OCI-LY3 (cell line): Measurements from ENCODE around the gene MLC1.

Source experiments
- H2AFZ ChIP-seq: fragments of 200-600, 300-600 bp; shearing (Covaris generic); 2 replicates; pipeline ENCODE4 v1.6.0; 2014; ENCODE audit warnings: antibody characterized with exemption, low read depth, low read length
- H3K27ac ChIP-seq: fragments of 200-600, 300-600 bp; sonication (generic); 2 replicates; pipeline ENCODE4 v1.5.1; 2014; ENCODE audit warnings: mild to moderate bottlenecking, low read length, moderate library complexity, mixed read lengths
- H3K27me3 ChIP-seq: fragments of 200-600, 300-600 bp; sonication (generic); 2 replicates; pipeline ENCODE4 v1.6.1; 2014; ENCODE audit warnings: low read depth, low read length, mixed read lengths
- H3K36me3 ChIP-seq: fragments of 200-600, 300-600 bp; sonication (generic); replicated peaks from 2 replicates; pipeline ENCODE3; 2014; ENCODE audit warnings: low read depth, low read length, mixed read lengths
- H3K4me1 ChIP-seq: fragments of 300-600, 200-600 bp; sonication (generic); 2 replicates; pipeline ENCODE4 v1.6.1; 2014; ENCODE audit warnings: low read length, mixed read lengths
- H3K4me2 ChIP-seq: fragments of 200-600, 300-600 bp; sonication (generic); 2 replicates; pipeline ENCODE4 v1.6.1; 2014; ENCODE audit warnings: low read length, mixed read lengths
- H3K4me3 ChIP-seq: fragments of 300-600, 200-600 bp; sonication (generic); 2 replicates; pipeline ENCODE4 v1.5.1; 2014; ENCODE audit warnings: antibody characterized with exemption, mild to moderate bottlenecking, low read length, moderate library complexity
- H3K79me2 ChIP-seq: fragments of 300-600, 200-600 bp; shearing (Covaris generic); 2 replicates; pipeline ENCODE4 v1.6.1; 2014; ENCODE audit warnings: mild to moderate bottlenecking, low read length, mixed read lengths
- H3K9ac ChIP-seq: fragments of 300-600, 200-600 bp; shearing (Covaris generic); 2 replicates; pipeline ENCODE4 v1.6.0; 2014; ENCODE audit warnings: mild to moderate bottlenecking, low read length, moderate library complexity
- H3K9me3 ChIP-seq: fragments of 200-600, 300-600 bp; shearing (Covaris generic); 2 replicates; pipeline ENCODE4 v1.6.1; 2014; ENCODE audit warnings: low read length, mixed read lengths; ENCODE audit not compliant: insufficient read depth
- H4K20me1 ChIP-seq: fragments of 200-600, 300-600 bp; sonication (generic); 2 replicates; pipeline ENCODE4 v1.6.1; 2016; ENCODE audit warnings: low read length, mixed read lengths; ENCODE audit not compliant: insufficient read depth
- EZH2phosphoT487 ChIP-seq: fragments of 200-600 bp; shearing (Covaris generic); IDR thresholded peaks from 2 replicates; pipeline ENCODE4 v1.6.1; 2018; ENCODE audit warnings: antibody characterized with exemption, mixed run types, low read depth
- TF ChIP-seq, protein P1 (sequence below): fragments of 200-600, 300-600 bp; sonication (generic); IDR thresholded peaks from 2 replicates; pipeline ENCODE4 v1.5.1; 2014; ENCODE audit warnings: antibody characterized with exemption, low read length, low read depth

MLC1 gene

DNA sequence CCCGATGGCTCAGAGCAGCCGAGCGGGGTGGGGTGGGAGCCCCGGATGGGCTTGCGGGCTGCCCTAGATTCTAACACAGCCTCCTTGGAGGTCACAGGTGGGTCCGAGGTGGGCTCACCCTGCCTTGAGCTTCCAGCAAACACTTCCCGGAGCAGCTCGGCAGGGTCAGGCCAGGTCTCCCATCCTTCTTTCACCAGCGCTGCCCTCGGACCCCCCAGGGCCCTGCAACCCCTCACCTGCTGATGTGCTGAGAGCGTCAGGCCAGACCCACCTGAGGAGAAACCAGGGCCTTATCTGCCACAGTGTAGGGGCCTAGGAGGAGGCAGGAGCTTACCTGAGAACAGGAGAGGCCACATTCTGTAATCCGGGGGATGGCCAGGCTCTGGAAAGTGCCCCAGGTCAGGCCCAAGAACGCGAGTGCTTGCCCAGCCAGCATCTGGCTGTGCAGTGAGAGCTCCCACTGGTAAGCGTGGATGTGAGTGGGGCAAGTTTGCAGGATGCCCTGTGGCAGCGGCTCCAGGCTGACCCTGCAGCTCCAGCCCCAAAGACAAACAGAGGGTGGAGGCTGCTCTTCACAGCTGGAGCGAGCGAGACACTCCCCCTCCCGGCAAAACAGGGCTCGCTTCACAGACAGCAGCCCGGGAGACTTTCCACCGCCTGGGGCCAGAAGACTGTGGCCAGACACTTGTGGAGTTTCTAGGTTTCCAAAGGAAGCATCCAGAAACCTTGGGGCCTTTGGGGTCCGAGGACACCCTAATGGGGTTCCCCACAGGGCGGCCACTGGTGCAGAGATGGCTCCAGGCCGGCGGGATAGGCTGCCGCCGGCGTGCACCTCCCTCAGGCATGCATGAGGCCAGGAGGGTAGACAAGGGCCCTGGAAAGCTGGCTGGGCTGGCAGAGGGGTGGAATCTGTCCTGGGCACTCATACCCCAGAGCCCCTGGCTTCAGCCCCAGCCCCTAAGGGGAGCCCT lies 72.7 kb downstream of the MLC1 start, which contains the start of gene IL17REL:
IL17REL (minus strand) TSS at position 555 of the 971 bp plus-strand sequence; CDS start at position 436, 119 bp downstream.
- no peak within 1 kb of the TSS for H3K27ac ChIP-seq
- H2AFZ ChIP-seq: no peak within 1 kb of the TSS
- no peaks in the 10 kb centered on the region for H3K36me3 ChIP-seq
- TF ChIP-seq, protein P1, sequence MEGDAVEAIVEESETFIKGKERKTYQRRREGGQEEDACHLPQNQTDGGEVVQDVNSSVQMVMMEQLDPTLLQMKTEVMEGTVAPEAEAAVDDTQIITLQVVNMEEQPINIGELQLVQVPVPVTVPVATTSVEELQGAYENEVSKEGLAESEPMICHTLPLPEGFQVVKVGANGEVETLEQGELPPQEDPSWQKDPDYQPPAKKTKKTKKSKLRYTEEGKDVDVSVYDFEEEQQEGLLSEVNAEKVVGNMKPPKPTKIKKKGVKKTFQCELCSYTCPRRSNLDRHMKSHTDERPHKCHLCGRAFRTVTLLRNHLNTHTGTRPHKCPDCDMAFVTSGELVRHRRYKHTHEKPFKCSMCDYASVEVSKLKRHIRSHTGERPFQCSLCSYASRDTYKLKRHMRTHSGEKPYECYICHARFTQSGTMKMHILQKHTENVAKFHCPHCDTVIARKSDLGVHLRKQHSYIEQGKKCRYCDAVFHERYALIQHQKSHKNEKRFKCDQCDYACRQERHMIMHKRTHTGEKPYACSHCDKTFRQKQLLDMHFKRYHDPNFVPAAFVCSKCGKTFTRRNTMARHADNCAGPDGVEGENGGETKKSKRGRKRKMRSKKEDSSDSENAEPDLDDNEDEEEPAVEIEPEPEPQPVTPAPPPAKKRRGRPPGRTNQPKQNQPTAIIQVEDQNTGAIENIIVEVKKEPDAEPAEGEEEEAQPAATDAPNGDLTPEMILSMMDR: peak; percentile 5; the same call in 1 of the 2 replicates
- no peak for TF ChIP-seq EZH2phosphoT487
- H3K4me3 ChIP-seq: peak within 1 kb of the TSS; percentile 77
- peaks cover 56% of the 10 kb centered on the region for H3K4me1 ChIP-seq
- no peaks in the 10 kb centered on the region for H3K27me3 ChIP-seq
- peak within 1 kb of the TSS; percentile 83; the same call in 1 of the 2 replicates for H3K9ac ChIP-seq
- no peaks in the 10 kb centered on the region for H3K79me2 ChIP-seq
- H3K4me2 ChIP-seq: peak within 1 kb of the TSS; percentile 93
- no peaks in the 10 kb centered on the region for H3K9me3 ChIP-seq
- no peaks in the 10 kb centered on the region for H4K20me1 ChIP-seq

DNA sequence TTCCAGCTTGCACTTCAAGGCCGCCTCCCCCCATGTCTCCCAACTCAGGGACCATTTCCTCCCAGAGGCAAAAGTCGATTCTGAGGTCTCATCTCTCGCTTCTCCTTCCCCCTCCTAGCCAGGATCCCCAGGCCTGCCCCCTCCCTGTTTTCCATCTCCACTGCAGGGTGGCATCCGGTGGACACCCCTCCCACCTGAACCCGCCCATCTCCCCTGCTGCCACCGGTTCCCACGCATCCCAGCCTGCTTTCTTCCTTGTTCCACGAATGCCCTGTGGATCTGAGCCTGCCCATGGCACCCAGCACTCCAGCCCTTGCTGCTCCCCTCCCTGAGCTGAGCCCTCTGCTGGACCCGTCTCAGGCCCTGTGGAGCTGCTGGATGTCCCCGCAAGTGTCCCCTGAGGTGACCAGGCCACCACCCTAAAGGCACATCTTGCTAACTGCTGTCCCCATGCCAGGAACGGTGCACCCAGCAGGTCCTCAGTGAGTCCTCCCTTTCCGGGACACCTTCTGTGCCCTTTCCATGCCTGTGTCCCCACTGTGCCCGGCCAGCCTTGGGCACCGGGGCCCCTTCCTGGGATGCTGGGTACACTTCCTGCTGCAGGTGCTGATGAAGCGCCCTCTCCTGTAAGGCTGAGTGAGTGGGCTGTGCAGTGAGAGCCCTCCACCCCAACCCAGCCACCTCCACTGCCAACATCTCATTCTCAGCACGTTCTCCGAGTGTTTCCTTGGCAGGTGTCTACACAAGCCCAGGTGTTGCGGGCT lies 73.6 kb downstream of the MLC1 start:
- no peaks in the 10 kb centered on the region for H3K36me3 ChIP-seq
- H3K4me3 ChIP-seq: peak overlapping the region; percentile 77
- TF ChIP-seq EZH2phosphoT487: no peak
- TF ChIP-seq, protein P1: no peak; the same call in 1 of the 2 replicates
- H2AFZ ChIP-seq: no peak overlapping the region
- no peaks in the 10 kb centered on the region for H3K79me2 ChIP-seq
- peak overlapping the region; percentile 93 for H3K4me2 ChIP-seq
- peaks cover 47% of the 10 kb centered on the region for H3K4me1 ChIP-seq
- no peaks in the 10 kb centered on the region for H3K9me3 ChIP-seq
- peak overlapping the region; percentile 43 for H3K27ac ChIP-seq
- no peaks in the 10 kb centered on the region for H4K20me1 ChIP-seq
- H3K27me3 ChIP-seq: no peaks in the 10 kb centered on the region
- H3K9ac ChIP-seq: peak overlapping the region; percentile 83

GRCh38 chr22:50010676-50011446 lies 74.4 kb downstream of the MLC1 start:
- TF ChIP-seq, protein P1: no peak
- TF ChIP-seq EZH2phosphoT487: no peak
- H3K9me3 ChIP-seq: no peaks in the 10 kb centered on the region
- H3K9ac ChIP-seq: peak overlapping the region; percentile 83
- H3K27me3 ChIP-seq: no peaks in the 10 kb centered on the region
- H3K79me2 ChIP-seq: no peaks in the 10 kb centered on the region
- H4K20me1 ChIP-seq: no peaks in the 10 kb centered on the region
- H2AFZ ChIP-seq: peak overlapping the region; percentile 54; the same call in 1 of the 2 replicates
- peak overlapping the region; percentile 93 for H3K4me2 ChIP-seq
- peak overlapping the region; percentile 43 for H3K27ac ChIP-seq
- peak overlapping the region; percentile 82 for H3K4me3 ChIP-seq
- H3K36me3 ChIP-seq: no peaks in the 10 kb centered on the region
- H3K4me1 ChIP-seq: peaks cover 39% of the 10 kb centered on the region
